Measurements from ENCODE around the gene TFB2M. TPM values are rescaled to one million over a fixed set of nuclear protein-coding genes. Genes with fewer than 3 reads are reported as not detected.

The TFB2M gene
- total and polyA plus RNA-seq, 2 of the 13 experiments (the other 11 are each of a cell fraction or from before 2014, with no cell fraction given) = 15.7 to 31.4 TPM

- TF ChIP-seq HNF1B (CRISPR knock-in tag; IDR thresholded peaks at IDR 0.05) (peak; percentile 94), PITX1 (CRISPR knock-in tag; IDR thresholded peaks at IDR 0.05) (peak; percentile 53; the same call in 1 of the 2 replicates), PRDM15 (CRISPR knock-in tag; IDR thresholded peaks at IDR 0.05) (no peak; the same call in 1 of the 2 replicates), THYN1 (CRISPR knock-in tag; IDR thresholded peaks at IDR 0.05; ENCODE audit: borderline replicate concordance, low read depth) (no peak), ZNF512B (CRISPR knock-in tag; IDR thresholded peaks at IDR 0.05; ENCODE audit: borderline replicate concordance) (no peak), CENPX (CRISPR knock-in tag; IDR thresholded peaks at IDR 0.05) (no peak), ZNF792 (CRISPR knock-in tag; IDR thresholded peaks at IDR 0.05) (no peak; the same call in 1 of the 2 replicates), ZSCAN22 (CRISPR knock-in tag; IDR thresholded peaks at IDR 0.05) (no peak), RFX3 (CRISPR knock-in tag; IDR thresholded peaks at IDR 0.05) (no peak; the same call in 1 of the 2 replicates), IRX3 (CRISPR knock-in tag; IDR thresholded peaks at IDR 0.05; ENCODE audit: borderline replicate concordance, low read depth) (no peak), HNRNPH1 (optimal IDR thresholded peaks at IDR 0.05; ENCODE audit: low read depth, low read length) (no peak), ZNF350 (CRISPR knock-in tag; IDR thresholded peaks at IDR 0.05; ENCODE audit: borderline replicate concordance, low read depth) (peak; percentile 88; the same call in 1 of the 2 replicates), ZNF569 (CRISPR knock-in tag; IDR thresholded peaks at IDR 0.05; ENCODE audit: borderline replicate concordance) (no peak), IRF1 (CRISPR knock-in tag; IDR thresholded peaks at IDR 0.05; ENCODE audit: low read depth) (no peak), ZFP90 (CRISPR knock-in tag; IDR thresholded peaks at IDR 0.05; ENCODE audit: borderline replicate concordance) (peak; percentile 88), HNRNPLL (IDR thresholded peaks at IDR 0.05; ENCODE audit: low read depth, low read length, poor library complexity, severe bottlenecking) (peak; percentile 92), RARA (CRISPR knock-in tag; IDR thresholded peaks at IDR 0.05) (peak; percentile 18; the same call in 1 of the 2 replicates), GATAD1 (CRISPR knock-in tag; IDR thresholded peaks at IDR 0.05) (peak; percentile 97), ASH2L (IDR thresholded peaks at IDR 0.05; ENCODE audit: insufficient read length, low read depth, low read length) (peak; percentile 84)
These were observed at the start of gene TFB2M, which contains the start of gene CNST (continued) for GRCh38 chr1:246566128-246566812.
